ENCODE results near the gene MIA2.
"Not testable (repeated sequence)": the region's sequence is repeated elsewhere in the genome, so short reads cannot be mapped to it uniquely, and the experiment has no call there.

Gene MIA2

GRCh38 chr14:39267608-39268005 is 33.9 kb downstream of the MIA2 start:
- DNase-seq = no peak

GRCh38 chr14:39268393-39268792 is 34.7 kb downstream of the MIA2 start:
- no peak for DNase-seq

GRCh38 chr14:39272918-39273317 is 39.2 kb downstream of the MIA2 start:
- no peak for DNase-seq

- DNase-seq = no peak
These were observed 41.7 kb downstream of the MIA2 start for GRCh38 chr14:39275395-39275794.

- DNase-seq = no peak
These were observed 42.3 kb downstream of the MIA2 start for GRCh38 chr14:39276005-39276404.

- DNase-seq = no peak
These were observed 42.9 kb downstream of the MIA2 start for GRCh38 chr14:39276579-39277114.

GRCh38 chr14:39279515-39279914 is 45.8 kb downstream of the MIA2 start:
- no peak for DNase-seq

GRCh38 chr14:39280678-39281077 is 47.0 kb downstream of the MIA2 start:
- DNase-seq = not testable (repeated sequence)

- DNase-seq = no peak
These were observed 55.8 kb downstream of the MIA2 start for GRCh38 chr14:39289523-39289922.

- no peak for DNase-seq
These were observed 58.0 kb downstream of the MIA2 start for GRCh38 chr14:39291701-39292100.

GRCh38 chr14:39293629-39294028 is 59.9 kb downstream of the MIA2 start:
- no peak for DNase-seq

- DNase-seq = not testable (repeated sequence)
These were observed 66.7 kb downstream of the MIA2 start for GRCh38 chr14:39300389-39300788.

GRCh38 chr14:39302124-39302810 is 68.6 kb downstream of the MIA2 start:
- DNase-seq = no peak

GRCh38 chr14:39303115-39303514 is 69.4 kb downstream of the MIA2 start:
- DNase-seq = no peak

GRCh38 chr14:39307815-39308214 is 74.1 kb downstream of the MIA2 start:
- DNase-seq = no peak

- no peak for DNase-seq
These were observed 76.3 kb downstream of the MIA2 start for GRCh38 chr14:39310051-39310450.

- no peak for DNase-seq
These were observed 82.2 kb downstream of the MIA2 start for GRCh38 chr14:39315859-39316444.

GRCh38 chr14:39316830-39317553 is 83.3 kb downstream of the MIA2 start:
- DNase-seq = no peak

- DNase-seq = no peak
These were observed 84.9 kb downstream of the MIA2 start for GRCh38 chr14:39318574-39318973.

- no peak for DNase-seq
These were observed 85.7 kb downstream of the MIA2 start for GRCh38 chr14:39319381-39319780.

GRCh38 chr14:39320318-39320717 is 86.6 kb downstream of the MIA2 start:
- no peak for DNase-seq

GRCh38 chr14:39322807-39323206 is 89.1 kb downstream of the MIA2 start:
- peak; percentile 5 for DNase-seq

- DNase-seq = no peak
These were observed 90.4 kb downstream of the MIA2 start for GRCh38 chr14:39324097-39324496.

GRCh38 chr14:39339003-39339402 is 105.3 kb downstream of the MIA2 start:
- peak; percentile 21 for DNase-seq

Measured in NCI-H226 (cell line).